ENCODE results near the gene RAB31.
A peak's percentile ranks its signal among the peaks of the same experiment; 100 is the strongest.
"Not testable (repeated sequence)": the region's sequence is repeated elsewhere in the genome, so short reads cannot be mapped to it uniquely, and the experiment has no call there.

RAB31 gene

GRCh38 chr18:9760641-9761040, 52.5 kb downstream of the RAB31 start:
- DNase-seq (ENCODE audit: insufficient read length, low spot score), result no peak
- TF ChIP-seq SPI1 (IDR thresholded peaks at IDR 0.05; ENCODE audit: low read depth, low read length), result no peak
- FAIRE-seq, result no peak

GRCh38 chr18:9762526-9762925, 54.4 kb downstream of the RAB31 start:
- no peak for FAIRE-seq
- DNase-seq (ENCODE audit: insufficient read length, low spot score), result no peak
- no peak for TF ChIP-seq SPI1 (IDR thresholded peaks at IDR 0.05; ENCODE audit: low read depth, low read length)
- TF ChIP-seq POU2F2 (IDR thresholded peaks at IDR 0.05; ENCODE audit: low read depth, low read length), result no peak
- TF ChIP-seq POLR2AphosphoS5 (IDR thresholded peaks at IDR 0.05; ENCODE audit: low read depth, low read length), result no peak
- no peak for TF ChIP-seq POLR2A (IDR thresholded peaks at IDR 0.05; ENCODE audit: low read depth, low read length)
- TF ChIP-seq TAF1 (IDR thresholded peaks at IDR 0.05; ENCODE audit: low read depth, low read length), result no peak
- no peak for TF ChIP-seq PAX5 (IDR thresholded peaks at IDR 0.05; ENCODE audit: insufficient read depth, low read length, severe bottlenecking)

- TF ChIP-seq SPI1 (IDR thresholded peaks at IDR 0.05; ENCODE audit: low read depth, low read length) (no peak), PAX5 (IDR thresholded peaks at IDR 0.05; ENCODE audit: insufficient read depth, low read length, severe bottlenecking) (no peak), POLR2AphosphoS5 (IDR thresholded peaks at IDR 0.05; ENCODE audit: low read depth, low read length) (no peak), TAF1 (IDR thresholded peaks at IDR 0.05; ENCODE audit: low read depth, low read length) (no peak), POU2F2 (IDR thresholded peaks at IDR 0.05; ENCODE audit: low read depth, low read length) (no peak)
- no peak for FAIRE-seq
- no peak for DNase-seq (ENCODE audit: insufficient read length, low spot score)
Measured at GRCh38 chr18:9763157-9763556, 55.1 kb downstream of the RAB31 start.

- no peak for DNase-seq (ENCODE audit: insufficient read length, low spot score)
- no peak for FAIRE-seq
- TF ChIP-seq POLR2AphosphoS5 (IDR thresholded peaks at IDR 0.05; ENCODE audit: low read depth, low read length), result no peak
- no peak for TF ChIP-seq SPI1 (IDR thresholded peaks at IDR 0.05; ENCODE audit: low read depth, low read length)
Measured at GRCh38 chr18:9764011-9764481, 55.9 kb downstream of the RAB31 start.

GRCh38 chr18:9765501-9765900, 57.4 kb downstream of the RAB31 start:
- TF ChIP-seq TAF1 (IDR thresholded peaks at IDR 0.05; ENCODE audit: low read depth, low read length) (no peak), POLR2AphosphoS5 (IDR thresholded peaks at IDR 0.05; ENCODE audit: low read depth, low read length) (no peak), POLR2A (IDR thresholded peaks at IDR 0.05; ENCODE audit: low read depth, low read length) (no peak), SPI1 (IDR thresholded peaks at IDR 0.05; ENCODE audit: low read depth, low read length) (no peak), POU2F2 (IDR thresholded peaks at IDR 0.05; ENCODE audit: low read depth, low read length) (no peak), PAX5 (IDR thresholded peaks at IDR 0.05; ENCODE audit: insufficient read depth, low read length, severe bottlenecking) (no peak)
- FAIRE-seq (no peak), DNase-seq (ENCODE audit: insufficient read length, low spot score) (no peak)

GRCh38 chr18:9766076-9766481, 58.0 kb downstream of the RAB31 start:
- TF ChIP-seq TAF1 (IDR thresholded peaks at IDR 0.05; ENCODE audit: low read depth, low read length) (no peak), POLR2A (IDR thresholded peaks at IDR 0.05; ENCODE audit: low read depth, low read length) (no peak), POLR2AphosphoS5 (IDR thresholded peaks at IDR 0.05; ENCODE audit: low read depth, low read length) (no peak), SPI1 (IDR thresholded peaks at IDR 0.05; ENCODE audit: low read depth, low read length) (no peak), PAX5 (IDR thresholded peaks at IDR 0.05; ENCODE audit: insufficient read depth, low read length, severe bottlenecking) (no peak), POU2F2 (IDR thresholded peaks at IDR 0.05; ENCODE audit: low read depth, low read length) (no peak)
- DNase-seq (ENCODE audit: insufficient read length, low spot score), result no peak
- no peak for FAIRE-seq

- TF ChIP-seq POLR2A (IDR thresholded peaks at IDR 0.05; ENCODE audit: low read depth, low read length) (no peak), SPI1 (IDR thresholded peaks at IDR 0.05; ENCODE audit: low read depth, low read length) (no peak), TAF1 (IDR thresholded peaks at IDR 0.05; ENCODE audit: low read depth, low read length) (no peak), PAX5 (IDR thresholded peaks at IDR 0.05; ENCODE audit: insufficient read depth, low read length, severe bottlenecking) (no peak), POLR2AphosphoS5 (IDR thresholded peaks at IDR 0.05; ENCODE audit: low read depth, low read length) (no peak), POU2F2 (IDR thresholded peaks at IDR 0.05; ENCODE audit: low read depth, low read length) (no peak)
- DNase-seq (ENCODE audit: insufficient read length, low spot score), result no peak
- no peak for FAIRE-seq
Measured at GRCh38 chr18:9766740-9767139, 58.6 kb downstream of the RAB31 start.

- DNase-seq (ENCODE audit: insufficient read length, low spot score); FAIRE-seq: not testable (repeated sequence)
Measured at GRCh38 chr18:9768071-9768691, 60.1 kb downstream of the RAB31 start.

GRCh38 chr18:9770111-9770510, 62.0 kb downstream of the RAB31 start:
- FAIRE-seq; DNase-seq (ENCODE audit: insufficient read length, low spot score): not testable (repeated sequence)

- TF ChIP-seq PAX5 (IDR thresholded peaks at IDR 0.05; ENCODE audit: insufficient read depth, low read length, severe bottlenecking), result no peak
- TF ChIP-seq POU2F2 (IDR thresholded peaks at IDR 0.05; ENCODE audit: low read depth, low read length), result no peak
- no peak for TF ChIP-seq SPI1 (IDR thresholded peaks at IDR 0.05; ENCODE audit: low read depth, low read length)
- no peak for TF ChIP-seq TAF1 (IDR thresholded peaks at IDR 0.05; ENCODE audit: low read depth, low read length)
- TF ChIP-seq POLR2A (IDR thresholded peaks at IDR 0.05; ENCODE audit: low read depth, low read length), result no peak
- no peak for TF ChIP-seq POLR2AphosphoS5 (IDR thresholded peaks at IDR 0.05; ENCODE audit: low read depth, low read length)
- FAIRE-seq (peak; percentile 77), DNase-seq (ENCODE audit: insufficient read length, low spot score) (peak; percentile 40)
Measured at GRCh38 chr18:9771261-9771976, 63.3 kb downstream of the RAB31 start.

Data from GM12891 (cell line).